Middle frontal gyrus (tissue), 1 donor: ENCODE results near the gene KNOP1.
A peak's percentile ranks its signal among the peaks of the same experiment; 100 is the strongest.

ENCODE experiments used
- DNase-seq: peaks from one replicate; pipeline ENCODE4 v3.0.0-alpha.2; 2015; ENCODE audit warnings: low spot score; ENCODE audit errors: extremely low spot score

KNOP1 gene

GRCh38 chr16:19717741-19718623, at the start of gene KNOP1, which contains the start of gene IQCK:
Gene KNOP1, minus strand, starts transcription at chr16:19718227. Its CDS starts 3,192 bp downstream, at chr16:19715035.
Gene IQCK, plus strand, starts transcription at chr16:19718271. Its CDS starts 36 bp downstream, at chr16:19718307.
- peak; percentile 81 for DNase-seq

GRCh38 chr16:19767497-19767896, 49.5 kb upstream of the KNOP1 start:
- DNase-seq, result no peak

GRCh38 chr16:19766988-19767387, 49.0 kb upstream of the KNOP1 start:
- no peak for DNase-seq

GRCh38 chr16:19766554-19766884, 48.5 kb upstream of the KNOP1 start:
- DNase-seq, result no peak

- DNase-seq, result peak; percentile 73
Observed at GRCh38 chr16:19765860-19766553, 48.0 kb upstream of the KNOP1 start.

GRCh38 chr16:19760356-19761060, 42.5 kb upstream of the KNOP1 start:
- DNase-seq, result no peak

- DNase-seq, result peak; percentile 35
Observed at GRCh38 chr16:19757762-19758595, 40.0 kb upstream of the KNOP1 start.

- DNase-seq, result no peak
Observed at GRCh38 chr16:19757026-19757425, 39.0 kb upstream of the KNOP1 start.

GRCh38 chr16:19755268-19755667, 37.2 kb upstream of the KNOP1 start:
- DNase-seq, result no peak

- no peak for DNase-seq
Observed at GRCh38 chr16:19754644-19755036, 36.6 kb upstream of the KNOP1 start.

GRCh38 chr16:19753815-19754643, 36.0 kb upstream of the KNOP1 start:
- no peak for DNase-seq

GRCh38 chr16:19751478-19752385, 33.7 kb upstream of the KNOP1 start:
- DNase-seq, result no peak

GRCh38 chr16:19749571-19750080, 31.6 kb upstream of the KNOP1 start:
- DNase-seq, result no peak

GRCh38 chr16:19748389-19749168, 30.6 kb upstream of the KNOP1 start:
- DNase-seq, result no peak

- DNase-seq, result no peak
Observed at GRCh38 chr16:19746561-19746960, 28.5 kb upstream of the KNOP1 start.

- DNase-seq, result no peak
Observed at GRCh38 chr16:19745286-19746010, 27.4 kb upstream of the KNOP1 start.

- DNase-seq, result no peak
Observed at GRCh38 chr16:19744670-19745069, 26.6 kb upstream of the KNOP1 start.

GRCh38 chr16:19743816-19744159, 25.8 kb upstream of the KNOP1 start:
- no peak for DNase-seq
